HepG2 (cell line): Measurements from ENCODE around the gene DDRGK1. TPM values are rescaled to one million over a fixed set of nuclear protein-coding genes. Genes with fewer than 3 reads are reported as not detected.

Experiments used
- ARID4A ChIP-seq: sonication (generic); formaldehyde crosslinking; IDR thresholded peaks from 2 replicates; pipeline ENCODE4 v1.5.0; 2020; ENCODE audit warnings: mild to moderate bottlenecking, missing genetic modification reagents, borderline replicate concordance
- ATF7 ChIP-seq, 2 experiments: fragments of 450-650 bp in 1 of 2; sonication (generic) in 1 of 2; formaldehyde crosslinking in 1 of 2; IDR thresholded peaks; 2 replicates each; pipeline versions ENCODE4 v1.4.0 to v1.6.1; 2016 to 2020; ENCODE audit warnings: antibody characterized with exemption in 1 of 2, mild to moderate bottlenecking in 1 of 2, missing genetic modification reagents in 1 of 2
- BHLHE40 ChIP-seq: IDR thresholded peaks from 2 replicates; pipeline ENCODE4 v1.6.1; 2011; ENCODE audit warnings: low read length, improper control_type of control experiment
- ELF3 ChIP-seq: IDR thresholded peaks from 2 replicates; pipeline ENCODE4 v1.6.1; 2016; ENCODE audit warnings: missing genetic modification reagents, missing compliant biosample characterization
- FOXK2 ChIP-seq: fragments of 450-650 bp; IDR thresholded peaks from 2 replicates; pipeline ENCODE4 v1.6.1; 2016
- HNRNPH1 ChIP-seq: fragments of 200-400 bp; formaldehyde crosslinking; optimal IDR thresholded peaks from 2 replicates; pipeline ENCODE3; 2017; ENCODE audit warnings: mild to moderate bottlenecking, low read depth, low read length
- PITX1 ChIP-seq: sonication (generic); formaldehyde crosslinking; IDR thresholded peaks from 2 replicates; pipeline ENCODE4 v1.5.1; 2020; ENCODE audit warnings: mild to moderate bottlenecking, missing genetic modification reagents
- SAFB2 ChIP-seq: sonication (generic); formaldehyde crosslinking; IDR thresholded peaks from 2 replicates; pipeline ENCODE4 v1.5.1; 2020; ENCODE audit warnings: missing genetic modification reagents, low read depth, mild to moderate bottlenecking, borderline replicate concordance
- SMARCC2 ChIP-seq: fragments of 450-650 bp; IDR thresholded peaks from 2 replicates; pipeline ENCODE4 v1.6.1; 2017; ENCODE audit warnings: antibody characterized with exemption, mild to moderate bottlenecking
- THRA ChIP-seq: sonication (generic); formaldehyde crosslinking; IDR thresholded peaks from 2 replicates; pipeline ENCODE4 v1.4.0; 2020; ENCODE audit warnings: missing genetic modification reagents, borderline replicate concordance
- ZFAT ChIP-seq: sonication (generic); formaldehyde crosslinking; conservative IDR thresholded peaks from 2 replicates; pipeline ENCODE4 v1.8.1; 2023; ENCODE audit warnings: missing genetic modification reagents, inconsistent platforms
- ZKSCAN8 ChIP-seq: IDR thresholded peaks from 2 replicates; pipeline ENCODE4 v1.6.1; 2016; ENCODE audit warnings: borderline replicate concordance, missing genetic modification reagents, missing compliant biosample characterization
- ZSCAN20 ChIP-seq: sonication (generic); formaldehyde crosslinking; IDR thresholded peaks from 2 replicates; pipeline ENCODE4 v1.4.0; 2020; ENCODE audit warnings: missing genetic modification reagents, mild to moderate bottlenecking, borderline replicate concordance
- polyA plus RNA-seq, 8 experiments: library from polyadenylated mRNA; depleted of rRNA in 3 of 8; stranded (reverse) in 7 of 8; unstranded in 1 of 8; fragments of >200 nt; fragmentation: Illumina TruSeq in 4 of 8; extraction: Trizol in 4 of 8; gene quantifications; 2 replicates each; pipeline versions ENCODE4 v1.2.1 to v1.2.3, GENCODE V29; 2011 to 2016; ENCODE audit warnings: low read depth in 4 of 8, missing spikeins in 1 of 8, mixed read lengths in 1 of 8; ENCODE audit not compliant: insufficient read depth in 1 of 8
- total RNA-seq, 5 experiments: library from RNA; depleted of rRNA; stranded (reverse); fragments of >200 nt; fragmentation: Illumina TruSeq; extraction: Trizol; gene quantifications; 2 replicates each; pipeline ENCODE4 v1.2.3, GENCODE V29; 2016; ENCODE audit warnings: low read depth in 1 of 5
- TF ChIP-seq, protein P1 (sequence below): sonication (generic); formaldehyde crosslinking; IDR thresholded peaks from 2 replicates; pipeline ENCODE4 v1.5.1; 2020; ENCODE audit warnings: mild to moderate bottlenecking, missing genetic modification reagents, moderate library complexity
- TF ChIP-seq, protein P2 (sequence below): sonication (generic); formaldehyde crosslinking; IDR thresholded peaks from 2 replicates; pipeline ENCODE4 v1.5.0; 2020; ENCODE audit warnings: missing genetic modification reagents
- TF ChIP-seq, protein P3 (sequence below): sonication (generic); formaldehyde crosslinking; IDR thresholded peaks from 2 replicates; pipeline ENCODE4 v1.4.0; 2020; ENCODE audit warnings: missing genetic modification reagents, borderline replicate concordance

The DDRGK1 gene
- total and polyA plus RNA-seq, 2 of the 13 experiments (the other 11 are each of a cell fraction or from before 2014, with no cell fraction given), result 96.7 to 149 TPM

- TF ChIP-seq HNRNPH1, result no peak
- TF ChIP-seq, protein P1, sequence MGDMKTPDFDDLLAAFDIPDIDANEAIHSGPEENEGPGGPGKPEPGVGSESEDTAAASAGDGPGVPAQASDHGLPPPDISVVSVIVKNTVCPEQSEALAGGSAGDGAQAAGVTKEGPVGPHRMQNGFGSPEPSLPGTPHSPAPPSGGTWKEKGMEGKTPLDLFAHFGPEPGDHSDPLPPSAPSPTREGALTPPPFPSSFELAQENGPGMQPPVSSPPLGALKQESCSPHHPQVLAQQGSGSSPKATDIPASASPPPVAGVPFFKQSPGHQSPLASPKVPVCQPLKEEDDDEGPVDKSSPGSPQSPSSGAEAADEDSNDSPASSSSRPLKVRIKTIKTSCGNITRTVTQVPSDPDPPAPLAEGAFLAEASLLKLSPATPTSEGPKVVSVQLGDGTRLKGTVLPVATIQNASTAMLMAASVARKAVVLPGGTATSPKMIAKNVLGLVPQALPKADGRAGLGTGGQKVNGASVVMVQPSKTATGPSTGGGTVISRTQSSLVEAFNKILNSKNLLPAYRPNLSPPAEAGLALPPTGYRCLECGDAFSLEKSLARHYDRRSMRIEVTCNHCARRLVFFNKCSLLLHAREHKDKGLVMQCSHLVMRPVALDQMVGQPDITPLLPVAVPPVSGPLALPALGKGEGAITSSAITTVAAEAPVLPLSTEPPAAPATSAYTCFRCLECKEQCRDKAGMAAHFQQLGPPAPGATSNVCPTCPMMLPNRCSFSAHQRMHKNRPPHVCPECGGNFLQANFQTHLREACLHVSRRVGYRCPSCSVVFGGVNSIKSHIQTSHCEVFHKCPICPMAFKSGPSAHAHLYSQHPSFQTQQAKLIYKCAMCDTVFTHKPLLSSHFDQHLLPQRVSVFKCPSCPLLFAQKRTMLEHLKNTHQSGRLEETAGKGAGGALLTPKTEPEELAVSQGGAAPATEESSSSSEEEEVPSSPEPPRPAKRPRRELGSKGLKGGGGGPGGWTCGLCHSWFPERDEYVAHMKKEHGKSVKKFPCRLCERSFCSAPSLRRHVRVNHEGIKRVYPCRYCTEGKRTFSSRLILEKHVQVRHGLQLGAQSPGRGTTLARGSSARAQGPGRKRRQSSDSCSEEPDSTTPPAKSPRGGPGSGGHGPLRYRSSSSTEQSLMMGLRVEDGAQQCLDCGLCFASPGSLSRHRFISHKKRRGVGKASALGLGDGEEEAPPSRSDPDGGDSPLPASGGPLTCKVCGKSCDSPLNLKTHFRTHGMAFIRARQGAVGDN (CRISPR knock-in tag), result peak; percentile 78
- no peak; the same call in 1 of the 2 replicates for TF ChIP-seq ARID4A
- no peak for TF ChIP-seq ZSCAN20 (CRISPR knock-in tag)
- TF ChIP-seq, protein P2, sequence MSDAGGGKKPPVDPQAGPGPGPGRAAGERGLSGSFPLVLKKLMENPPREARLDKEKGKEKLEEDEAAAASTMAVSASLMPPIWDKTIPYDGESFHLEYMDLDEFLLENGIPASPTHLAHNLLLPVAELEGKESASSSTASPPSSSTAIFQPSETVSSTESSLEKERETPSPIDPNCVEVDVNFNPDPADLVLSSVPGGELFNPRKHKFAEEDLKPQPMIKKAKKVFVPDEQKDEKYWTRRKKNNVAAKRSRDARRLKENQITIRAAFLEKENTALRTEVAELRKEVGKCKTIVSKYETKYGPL, result no peak
- TF ChIP-seq ELF3 (CRISPR knock-in tag), result peak; percentile 79
- peak; percentile 48; the same call in 1 of the 2 replicates for TF ChIP-seq ZKSCAN8 (CRISPR knock-in tag)
- no peak for TF ChIP-seq SAFB2
- no peak for TF ChIP-seq FOXK2
- TF ChIP-seq THRA (CRISPR knock-in tag), result peak; percentile 29; the same call in 1 of the 2 replicates
- TF ChIP-seq, protein P3, sequence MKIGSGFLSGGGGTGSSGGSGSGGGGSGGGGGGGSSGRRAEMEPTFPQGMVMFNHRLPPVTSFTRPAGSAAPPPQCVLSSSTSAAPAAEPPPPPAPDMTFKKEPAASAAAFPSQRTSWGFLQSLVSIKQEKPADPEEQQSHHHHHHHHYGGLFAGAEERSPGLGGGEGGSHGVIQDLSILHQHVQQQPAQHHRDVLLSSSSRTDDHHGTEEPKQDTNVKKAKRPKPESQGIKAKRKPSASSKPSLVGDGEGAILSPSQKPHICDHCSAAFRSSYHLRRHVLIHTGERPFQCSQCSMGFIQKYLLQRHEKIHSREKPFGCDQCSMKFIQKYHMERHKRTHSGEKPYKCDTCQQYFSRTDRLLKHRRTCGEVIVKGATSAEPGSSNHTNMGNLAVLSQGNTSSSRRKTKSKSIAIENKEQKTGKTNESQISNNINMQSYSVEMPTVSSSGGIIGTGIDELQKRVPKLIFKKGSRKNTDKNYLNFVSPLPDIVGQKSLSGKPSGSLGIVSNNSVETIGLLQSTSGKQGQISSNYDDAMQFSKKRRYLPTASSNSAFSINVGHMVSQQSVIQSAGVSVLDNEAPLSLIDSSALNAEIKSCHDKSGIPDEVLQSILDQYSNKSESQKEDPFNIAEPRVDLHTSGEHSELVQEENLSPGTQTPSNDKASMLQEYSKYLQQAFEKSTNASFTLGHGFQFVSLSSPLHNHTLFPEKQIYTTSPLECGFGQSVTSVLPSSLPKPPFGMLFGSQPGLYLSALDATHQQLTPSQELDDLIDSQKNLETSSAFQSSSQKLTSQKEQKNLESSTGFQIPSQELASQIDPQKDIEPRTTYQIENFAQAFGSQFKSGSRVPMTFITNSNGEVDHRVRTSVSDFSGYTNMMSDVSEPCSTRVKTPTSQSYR (CRISPR knock-in tag), result peak; percentile 64; the same call in 1 of the 2 replicates
- TF ChIP-seq PITX1, result 0 out of 2 replicates have a peak, but pooled peaks have one; percentile 63
- no peak for TF ChIP-seq ZFAT (CRISPR knock-in tag)
- TF ChIP-seq ATF7 (IDR thresholded peaks at IDR 0.05), result no peak
- no peak for TF ChIP-seq ATF7 (CRISPR knock-in tag; IDR thresholded peaks at IDR 0.05)
- TF ChIP-seq BHLHE40, result 0 out of 2 replicates have a peak, but pooled peaks have one; percentile 17
- TF ChIP-seq SMARCC2, result no peak
Observed at GRCh38 chr20:3250091-3250504, 45.6 kb upstream of the DDRGK1 start (continued).
